Activated T-cell treated with anti-CD3 and anti-CD28 coated beads, Interleukin-2, amount 50 U/mL, for 24 hours (primary cell): ENCODE results near the gene SFMBT2.
A peak's percentile ranks its signal among the peaks of the same experiment; 100 is the strongest.

Experiments used
- DNase-seq: peaks from one replicate; pipeline ENCODE4 v3.0.0-alpha.2; 2020
- H3K27ac Mint-ChIP-seq: 2 replicates; pipeline ENCODE4 v1.8.0; 2020; ENCODE audit warnings: mild to moderate bottlenecking, mixed read lengths
- H3K27me3 Mint-ChIP-seq: 2 replicates; pipeline ENCODE4 v1.8.0; 2020; ENCODE audit warnings: mixed read lengths
- H3K36me3 Mint-ChIP-seq: 2 replicates; pipeline ENCODE4 v1.8.0; 2020; ENCODE audit warnings: low read depth, mixed read lengths
- H3K4me1 Mint-ChIP-seq: 2 replicates; pipeline ENCODE4 v1.8.0; 2020; ENCODE audit warnings: low read depth, mixed read lengths
- H3K4me3 Mint-ChIP-seq: 2 replicates; pipeline ENCODE4 v1.8.0; 2020; ENCODE audit warnings: mild to moderate bottlenecking, moderate library complexity, mixed read lengths
- H3K9me3 Mint-ChIP-seq: 2 replicates; pipeline ENCODE4 v1.8.0; 2020; ENCODE audit warnings: mixed read lengths

Gene SFMBT2

DNA sequence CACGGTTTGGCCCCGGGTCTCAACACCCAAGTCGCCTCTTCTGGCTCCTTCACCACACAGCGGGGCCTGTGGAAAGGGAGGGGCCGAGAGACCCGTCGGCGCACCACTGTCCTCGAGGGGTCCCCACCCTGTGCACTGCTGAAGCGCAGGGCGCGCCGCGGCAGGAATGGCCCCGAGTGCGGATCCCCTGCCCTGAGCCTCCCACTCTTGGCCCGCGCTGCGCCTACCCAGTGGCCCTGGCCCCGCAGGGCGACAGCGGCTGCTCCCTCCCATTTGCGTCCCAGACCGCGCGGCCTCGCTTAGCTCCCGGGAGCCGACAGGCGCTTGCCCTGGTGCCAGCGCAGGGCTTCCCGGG lies 2.1 kb upstream of the SFMBT2 start:
- peaks cover 17% of the 10 kb centered on the region for H3K36me3 Mint-ChIP-seq
- no peak for DNase-seq

DNA sequence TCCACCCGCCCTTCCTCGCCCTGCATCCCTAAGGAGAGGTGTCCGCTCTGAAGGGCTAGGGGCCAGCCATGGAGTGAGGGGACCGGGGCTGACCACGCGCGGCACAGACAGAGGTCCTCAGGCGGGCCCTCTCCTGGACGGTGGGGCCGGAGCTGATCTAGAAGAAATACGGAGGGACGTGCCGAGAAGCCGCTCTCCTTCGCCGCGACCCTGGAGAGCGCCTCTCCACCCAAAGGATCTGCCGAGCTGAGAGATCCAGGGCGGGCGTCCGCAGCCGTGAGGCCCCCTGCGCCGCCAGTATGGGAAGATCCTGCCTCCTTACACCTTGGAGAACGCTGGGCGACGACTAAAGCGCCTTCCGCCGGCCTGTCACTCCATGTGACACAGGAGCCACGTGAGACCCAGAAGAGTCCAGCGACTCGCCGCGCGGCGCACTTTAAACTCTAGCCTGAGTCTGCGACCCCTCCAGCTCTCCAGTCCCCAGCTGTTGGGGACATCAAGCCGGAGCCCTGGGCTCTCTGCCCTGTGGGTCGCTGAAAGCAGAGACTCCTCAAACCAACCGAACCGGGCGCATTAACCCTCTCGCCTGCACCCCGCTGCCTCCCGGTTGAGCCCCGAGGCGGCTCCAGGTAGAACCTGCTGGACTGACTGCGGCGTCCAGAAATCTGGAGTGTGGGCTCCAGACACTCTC lies 1.5 kb upstream of the SFMBT2 start:
- peaks cover 20% of the 10 kb centered on the region for H3K27me3 Mint-ChIP-seq
- no peaks in the 10 kb centered on the region for H3K9me3 Mint-ChIP-seq
- peaks cover 42% of the 10 kb centered on the region for H3K4me1 Mint-ChIP-seq
- H3K27ac Mint-ChIP-seq, result peak overlapping the region; percentile 66
- peak overlapping the region; percentile 47 for H3K4me3 Mint-ChIP-seq
- DNase-seq, result peak; percentile 67
- H3K36me3 Mint-ChIP-seq, result peaks cover 21% of the 10 kb centered on the region

More for the DNA sequence above, 2.1 kb upstream of the SFMBT2 start:
- peak overlapping the region; percentile 47 for H3K4me3 Mint-ChIP-seq
- peaks cover 20% of the 10 kb centered on the region for H3K27me3 Mint-ChIP-seq
- peaks cover 42% of the 10 kb centered on the region for H3K4me1 Mint-ChIP-seq
- H3K9me3 Mint-ChIP-seq, result no peaks in the 10 kb centered on the region
- no peak overlapping the region for H3K27ac Mint-ChIP-seq

DNA sequence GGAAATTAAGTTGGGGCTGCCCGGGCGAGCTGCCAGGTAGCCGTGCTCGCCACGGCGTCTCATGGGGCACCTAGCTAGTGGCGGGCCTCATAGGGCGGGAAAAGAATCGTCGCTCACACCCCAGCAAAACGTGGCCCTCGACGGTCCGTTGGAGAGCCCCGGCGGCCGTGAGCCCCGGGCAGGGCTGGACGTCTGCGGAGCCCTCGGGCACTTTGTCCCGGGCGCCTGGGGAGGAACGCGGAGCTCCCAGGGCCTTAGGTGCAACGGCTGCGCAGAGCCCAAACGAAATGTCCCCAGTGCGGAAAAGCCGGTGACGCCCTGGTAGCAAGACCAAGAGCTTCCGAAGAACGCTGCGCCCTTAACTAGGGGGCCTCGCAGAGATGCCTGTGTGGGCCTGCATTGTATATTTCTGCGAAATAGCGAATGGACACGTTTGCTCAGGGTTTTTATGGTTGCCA lies 866 bp upstream of the SFMBT2 start:
- peaks cover 24% of the 10 kb centered on the region for H3K36me3 Mint-ChIP-seq
- peaks cover 43% of the 10 kb centered on the region for H3K4me1 Mint-ChIP-seq
- peak overlapping the region; percentile 95 for H3K4me3 Mint-ChIP-seq
- DNase-seq, result no peak
- H3K9me3 Mint-ChIP-seq, result no peaks in the 10 kb centered on the region
- H3K27ac Mint-ChIP-seq, result peak overlapping the region; percentile 97
- H3K27me3 Mint-ChIP-seq, result peaks cover 20% of the 10 kb centered on the region

DNA sequence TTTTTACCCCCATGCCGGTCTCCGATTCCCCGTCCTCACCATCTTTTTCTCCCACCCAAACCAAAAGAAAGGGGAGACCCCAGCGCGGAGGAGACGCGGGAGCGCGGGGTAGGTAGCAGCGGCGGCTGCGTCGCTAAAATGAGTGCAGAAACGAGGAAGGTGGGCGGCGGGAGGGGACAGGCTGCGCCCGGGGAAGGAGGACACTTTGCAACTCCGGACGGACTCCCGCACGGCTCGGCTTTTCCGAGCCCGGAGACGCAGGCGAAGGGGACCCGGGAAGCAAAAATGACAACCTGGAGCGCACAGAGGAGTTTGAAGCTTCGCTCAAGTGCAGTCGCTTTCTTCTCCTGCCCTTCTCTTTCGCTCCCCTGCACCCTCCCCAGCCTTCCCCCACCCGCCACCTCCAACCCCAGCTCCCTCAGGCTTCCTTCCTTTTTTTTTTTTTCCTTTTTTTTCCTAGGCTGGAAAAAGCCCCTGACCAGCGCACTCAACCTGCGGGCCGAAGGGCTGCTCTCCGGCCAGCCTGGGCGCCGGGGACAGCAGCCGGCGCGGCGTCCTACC lies 453 bp downstream of the SFMBT2 start:
- DNase-seq, result peak; percentile 73
- Mint-ChIP-seq H3K9me3 (no peaks in the 10 kb centered on the region), H3K27me3 (peaks cover 20% of the 10 kb centered on the region), H3K4me1 (peaks cover 54% of the 10 kb centered on the region), H3K4me3 (peak overlapping the region; percentile 95), H3K27ac (peak overlapping the region; percentile 97), H3K36me3 (peaks cover 31% of the 10 kb centered on the region)

DNA sequence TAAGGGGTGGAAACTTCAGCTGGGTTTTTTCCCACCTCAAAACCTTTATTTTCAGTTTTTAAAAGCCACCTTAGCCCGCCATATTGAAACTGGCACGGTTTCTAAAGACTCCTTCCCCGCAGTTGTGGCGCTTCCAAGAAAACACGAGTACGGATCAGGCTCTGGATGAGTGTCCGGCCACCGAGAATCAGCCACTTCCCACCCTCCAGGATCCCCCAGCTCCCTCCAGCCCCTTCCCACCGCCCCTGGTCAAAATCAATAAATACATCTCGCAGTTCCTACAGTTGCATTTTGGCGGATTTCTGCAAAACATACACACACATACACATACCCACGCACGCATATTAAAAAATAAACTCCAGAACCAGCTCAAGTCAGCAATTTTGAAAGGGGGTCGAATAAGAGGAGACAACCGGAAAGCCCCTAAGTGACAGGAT lies 1.1 kb downstream of the SFMBT2 start:
- Mint-ChIP-seq H3K4me3 (peak overlapping the region; percentile 95), H3K27ac (peak overlapping the region; percentile 97), H3K4me1 (peaks cover 61% of the 10 kb centered on the region), H3K36me3 (peaks cover 37% of the 10 kb centered on the region), H3K9me3 (no peaks in the 10 kb centered on the region), H3K27me3 (peaks cover 20% of the 10 kb centered on the region)
- peak; percentile 61 for DNase-seq

DNA sequence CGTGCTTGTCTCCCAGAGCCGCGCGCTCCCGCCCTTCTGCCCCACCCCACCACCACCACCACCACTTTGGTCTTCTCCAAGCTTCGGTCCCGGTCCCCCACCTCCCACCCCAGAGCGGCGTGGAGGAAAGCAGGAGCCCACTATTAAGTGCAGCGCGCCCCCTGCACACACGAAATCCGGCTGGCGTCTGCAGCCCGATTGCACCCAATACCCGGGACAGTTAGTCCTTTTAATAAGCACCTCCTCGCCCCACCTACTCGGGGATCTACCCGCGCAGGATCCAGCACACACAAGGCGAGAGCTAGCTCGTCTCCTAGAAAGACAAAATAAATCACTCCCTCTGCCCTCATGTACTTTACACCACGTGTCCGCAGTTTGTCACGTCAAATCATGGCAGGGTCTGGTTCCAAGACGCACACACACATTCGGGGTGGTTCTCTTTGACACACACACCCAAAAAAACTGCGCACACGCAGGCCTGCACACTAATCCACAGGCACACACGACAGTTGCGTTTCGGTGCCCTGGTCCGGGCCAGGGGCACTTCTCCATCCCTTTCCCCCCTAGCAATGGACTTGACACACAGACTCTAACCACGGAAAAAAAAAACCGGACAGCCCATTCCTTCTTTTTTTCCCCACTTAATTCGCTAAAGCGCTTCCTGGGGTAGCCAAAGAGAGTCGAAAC lies 1.6 kb downstream of the SFMBT2 start:
- peaks cover 20% of the 10 kb centered on the region for H3K27me3 Mint-ChIP-seq
- peak overlapping the region; percentile 95 for H3K4me3 Mint-ChIP-seq
- peak overlapping the region; percentile 97 for H3K27ac Mint-ChIP-seq
- peak; percentile 75 for DNase-seq
- H3K9me3 Mint-ChIP-seq, result no peaks in the 10 kb centered on the region
- H3K4me1 Mint-ChIP-seq, result peaks cover 66% of the 10 kb centered on the region
- H3K36me3 Mint-ChIP-seq, result peaks cover 43% of the 10 kb centered on the region

DNA sequence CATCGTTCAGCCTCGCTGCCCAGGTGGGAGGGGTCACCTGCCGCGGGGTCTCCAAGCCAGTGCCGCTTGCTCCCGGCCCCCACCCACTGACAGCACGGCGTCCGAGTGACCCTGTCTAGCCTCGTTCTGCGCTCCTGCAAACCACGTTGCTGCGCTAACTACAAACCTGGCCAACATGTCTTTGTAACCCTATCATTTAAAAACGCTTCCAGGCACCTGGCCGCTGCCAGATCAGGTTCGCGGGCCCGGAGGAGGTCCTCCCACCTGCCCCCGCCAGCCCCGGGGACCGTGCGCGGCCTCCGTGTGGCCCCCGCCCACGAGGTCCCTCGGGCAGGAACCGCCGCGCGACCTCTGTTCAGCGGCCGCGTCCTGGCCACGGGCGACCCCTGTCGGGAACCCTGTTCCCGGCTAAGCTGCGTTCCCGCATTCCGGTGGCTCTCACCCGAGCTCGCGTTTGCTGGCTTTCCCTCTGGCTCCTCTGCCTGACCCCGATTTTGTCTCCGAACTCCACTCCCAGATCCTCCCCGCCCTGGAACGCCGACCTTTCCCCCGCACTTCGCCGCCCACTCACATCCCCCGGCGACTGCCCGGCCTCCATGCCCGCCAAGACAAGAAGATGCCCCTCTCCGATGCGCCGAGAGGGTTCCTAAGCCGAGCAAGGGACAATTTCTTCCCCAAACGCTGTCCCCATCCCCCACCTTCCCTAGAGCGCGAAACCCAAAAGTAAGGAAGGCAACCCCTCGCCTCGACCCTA lies 2.4 kb downstream of the SFMBT2 start:
- H3K36me3 Mint-ChIP-seq, result peaks cover 47% of the 10 kb centered on the region
- peaks cover 69% of the 10 kb centered on the region for H3K4me1 Mint-ChIP-seq
- DNase-seq, result peak; percentile 78
- H3K27me3 Mint-ChIP-seq, result peaks cover 18% of the 10 kb centered on the region
- H3K27ac Mint-ChIP-seq, result peak overlapping the region; percentile 97
- H3K9me3 Mint-ChIP-seq, result no peaks in the 10 kb centered on the region
- H3K4me3 Mint-ChIP-seq, result peak overlapping the region; percentile 95

DNA sequence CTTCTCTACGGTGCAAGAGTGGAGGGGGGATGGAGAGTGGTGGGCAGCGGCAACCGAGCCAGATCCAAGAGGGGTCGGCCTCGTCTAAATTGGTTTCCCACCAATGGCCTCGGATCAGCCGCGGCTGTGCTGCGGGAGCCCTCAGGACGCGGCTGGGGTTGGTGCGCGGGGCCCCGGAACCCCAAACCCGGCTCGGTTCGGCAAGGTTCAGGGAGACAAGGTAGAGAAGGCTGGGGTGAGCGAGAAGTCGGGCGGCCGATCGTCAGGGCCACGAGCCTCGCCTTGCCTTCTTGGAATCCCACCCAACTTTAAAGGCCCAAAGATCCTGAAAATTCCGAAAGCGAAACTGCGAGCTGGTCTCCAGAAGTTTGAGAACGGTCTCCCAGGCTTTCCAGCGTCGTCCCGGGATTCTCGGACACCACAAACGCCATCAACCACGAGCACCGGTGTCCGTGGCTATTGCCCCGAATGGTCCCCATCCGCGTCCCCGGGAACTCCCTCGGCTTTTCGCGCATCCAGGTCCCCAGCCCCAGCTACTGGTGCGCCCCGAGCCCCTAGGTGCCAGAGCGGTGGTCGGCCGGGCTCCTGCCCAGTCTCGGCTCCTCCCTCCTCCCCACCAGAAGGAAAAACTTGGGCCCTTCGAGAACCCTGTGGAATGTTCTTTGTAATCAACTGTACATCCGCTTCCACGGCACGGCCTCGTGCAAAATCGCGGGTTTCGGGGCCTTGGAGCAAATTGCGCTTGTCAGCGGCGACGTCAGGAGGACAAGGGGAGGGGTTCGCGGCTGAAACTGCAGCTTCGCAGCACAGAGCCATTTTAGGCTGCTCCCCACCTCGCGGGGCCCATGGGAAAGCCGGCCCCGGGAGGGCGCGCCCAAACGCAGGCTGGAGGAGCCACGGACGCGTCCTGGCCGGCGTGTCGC lies 3.2 kb downstream of the SFMBT2 start:
- H3K4me1 Mint-ChIP-seq, result peaks cover 70% of the 10 kb centered on the region
- H3K9me3 Mint-ChIP-seq, result no peaks in the 10 kb centered on the region
- H3K4me3 Mint-ChIP-seq, result peak overlapping the region; percentile 95
- peak overlapping the region; percentile 90 for H3K27ac Mint-ChIP-seq
- DNase-seq, result peak; percentile 69
- peaks cover 13% of the 10 kb centered on the region for H3K27me3 Mint-ChIP-seq
- peaks cover 55% of the 10 kb centered on the region for H3K36me3 Mint-ChIP-seq

DNA sequence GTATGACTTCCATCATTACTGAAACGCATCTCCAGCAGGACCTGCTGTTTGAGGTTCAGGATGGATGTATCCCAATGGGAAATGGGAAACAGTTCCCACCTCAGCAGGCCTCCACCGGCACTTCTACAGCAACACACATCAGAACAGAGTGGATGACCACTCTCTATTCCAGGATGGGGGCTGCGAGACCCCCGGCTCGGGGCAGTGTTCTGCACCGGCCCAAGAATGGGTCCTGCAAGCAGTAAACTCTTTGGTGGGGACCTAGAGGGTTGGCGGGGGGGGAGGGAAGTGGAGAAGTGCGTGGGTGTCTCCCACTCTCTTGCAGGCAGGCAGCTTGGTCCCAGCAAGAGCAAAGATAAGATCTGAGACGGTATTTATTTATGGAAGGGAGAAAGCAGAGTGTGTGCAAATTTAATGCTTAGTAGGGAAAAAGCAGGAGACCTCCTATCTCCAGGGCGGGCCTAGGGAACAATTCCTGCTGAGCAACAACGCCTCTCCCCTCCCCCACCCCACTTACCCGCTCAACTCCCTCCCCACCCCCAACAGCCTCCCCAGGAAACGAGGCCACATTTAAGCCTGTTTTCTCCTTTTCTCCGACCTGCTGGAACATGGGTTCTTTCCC lies 4.0 kb downstream of the SFMBT2 start:
- Mint-ChIP-seq H3K36me3 (peaks cover 63% of the 10 kb centered on the region), H3K4me1 (peaks cover 68% of the 10 kb centered on the region), H3K4me3 (peak overlapping the region; percentile 95), H3K9me3 (no peaks in the 10 kb centered on the region), H3K27me3 (peaks cover 5% of the 10 kb centered on the region), H3K27ac (peak overlapping the region; percentile 90)
- DNase-seq, result no peak

DNA sequence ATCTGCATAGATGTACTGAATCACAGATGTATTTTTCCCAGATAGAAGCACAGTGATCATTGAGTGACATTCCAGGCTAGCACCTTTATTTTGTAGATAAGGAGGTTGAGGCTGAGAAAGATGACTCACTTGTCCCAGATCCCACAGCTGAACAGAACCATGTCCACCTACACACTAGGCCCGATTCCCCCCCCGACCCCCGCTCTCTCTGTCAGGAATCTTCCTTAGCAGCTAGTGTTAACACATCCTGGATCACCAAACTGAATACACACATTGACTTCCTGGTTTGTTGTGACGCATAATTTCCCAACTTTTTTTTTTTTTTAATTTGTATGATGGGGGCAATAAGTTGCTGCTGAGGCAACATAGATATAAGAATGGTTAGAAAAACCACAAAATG lies 5.2 kb downstream of the SFMBT2 start:
- Mint-ChIP-seq H3K27me3 (no peaks in the 10 kb centered on the region), H3K36me3 (peaks cover 70% of the 10 kb centered on the region), H3K4me3 (no peak overlapping the region), H3K27ac (peak overlapping the region; percentile 87), H3K4me1 (peaks cover 68% of the 10 kb centered on the region), H3K9me3 (no peaks in the 10 kb centered on the region)
- DNase-seq, result no peak

DNA sequence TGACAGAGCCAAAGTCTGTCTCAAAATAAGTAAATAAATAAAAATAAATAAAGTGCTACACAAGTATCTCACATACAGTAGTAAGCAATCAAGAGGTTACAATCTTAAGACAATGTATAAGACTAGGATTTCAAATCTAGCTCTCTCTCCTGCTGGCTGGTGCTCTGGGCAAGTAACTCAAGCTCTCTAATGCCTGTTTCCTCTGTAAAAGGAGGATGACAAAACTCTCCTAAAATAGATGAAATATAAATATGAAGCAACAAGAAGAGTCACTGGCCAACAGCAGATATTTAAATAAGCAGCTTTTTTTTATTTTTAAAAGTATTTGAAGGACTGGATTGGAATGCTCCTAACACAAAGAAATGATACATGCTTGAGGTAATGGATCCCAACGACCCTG lies 7.2 kb downstream of the SFMBT2 start:
- H3K9me3 Mint-ChIP-seq, result no peaks in the 10 kb centered on the region
- no peak overlapping the region for H3K27ac Mint-ChIP-seq
- no peak for DNase-seq
- peaks cover 73% of the 10 kb centered on the region for H3K4me1 Mint-ChIP-seq
- no peak overlapping the region for H3K4me3 Mint-ChIP-seq
- H3K36me3 Mint-ChIP-seq, result peaks cover 72% of the 10 kb centered on the region
- H3K27me3 Mint-ChIP-seq, result no peaks in the 10 kb centered on the region

DNA sequence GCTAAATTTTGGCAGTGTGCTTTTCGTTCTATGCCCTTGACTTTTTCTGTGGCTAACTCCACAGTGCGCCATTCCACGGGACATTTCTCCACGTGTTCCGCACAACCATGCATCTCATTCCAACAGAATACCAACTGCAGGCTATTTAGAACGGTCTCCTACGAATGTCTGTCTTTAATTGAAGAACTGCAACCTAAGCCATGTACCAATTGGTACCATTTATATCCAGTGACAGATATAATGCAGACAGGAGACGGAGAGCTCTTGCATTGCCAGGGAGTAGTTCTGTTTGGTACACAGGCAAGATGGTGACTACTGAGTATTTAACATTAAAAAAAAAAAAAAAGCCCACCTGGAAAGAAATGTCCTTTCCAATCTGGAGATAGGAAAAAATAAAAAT lies 9.1 kb downstream of the SFMBT2 start:
- Mint-ChIP-seq H3K27ac (no peak overlapping the region), H3K27me3 (no peaks in the 10 kb centered on the region), H3K36me3 (peaks cover 69% of the 10 kb centered on the region), H3K4me3 (no peak overlapping the region), H3K9me3 (no peaks in the 10 kb centered on the region), H3K4me1 (peaks cover 75% of the 10 kb centered on the region)
- DNase-seq, result no peak

DNA sequence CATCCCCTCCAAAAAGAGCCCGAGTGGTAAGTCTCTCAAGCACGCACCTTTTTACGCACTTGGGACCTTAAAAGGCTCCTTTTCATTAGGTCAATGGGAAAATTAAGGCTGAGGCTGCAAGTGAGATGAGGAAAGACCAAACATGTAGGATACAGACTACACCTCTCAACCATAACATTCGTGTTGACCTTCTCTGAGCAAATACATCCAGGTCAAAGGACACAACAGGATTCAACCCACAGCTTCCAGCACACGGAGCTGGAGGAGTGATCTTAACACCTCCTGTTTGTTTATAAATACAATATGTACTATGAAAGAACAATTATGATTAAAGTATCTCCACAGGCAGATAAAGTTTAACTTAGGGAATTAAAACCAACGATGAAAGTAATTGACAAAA lies 9.7 kb downstream of the SFMBT2 start:
- H3K27ac Mint-ChIP-seq, result no peak overlapping the region
- DNase-seq, result no peak
- peaks cover 66% of the 10 kb centered on the region for H3K36me3 Mint-ChIP-seq
- no peaks in the 10 kb centered on the region for H3K9me3 Mint-ChIP-seq
- H3K27me3 Mint-ChIP-seq, result no peaks in the 10 kb centered on the region
- H3K4me1 Mint-ChIP-seq, result peaks cover 74% of the 10 kb centered on the region
- H3K4me3 Mint-ChIP-seq, result no peak overlapping the region
